Right lobe of liver (tissue), 4 donors: ENCODE measurements around the gene ARHGEF37.
"Not testable (repeated sequence)": the region's sequence is repeated elsewhere in the genome, so short reads cannot be mapped to it uniquely, and the experiment has no call there.

Experiments
- CTCF ChIP-seq, 4 donors: fragments of 200-600 bp in 3 of 4; fragments of 450-650 bp in 1 of 4; IDR thresholded peaks; one replicate each; pipeline versions ENCODE4 v1.5.1 to v1.8.0; 2016 to 2022; ENCODE audit warnings: antibody characterized with exemption in 4 of 4, mild to moderate bottlenecking in 2 of 4
- POLR2A ChIP-seq: fragments of 450-650 bp; IDR thresholded peaks from one replicate; pipeline ENCODE4 v1.6.1; 2017; ENCODE audit warnings: antibody characterized with exemption, mild to moderate bottlenecking
- donor health status: DM: no; HTN: no; CAD: no.
- donor health status: DM: no; HTN: no; CAD: no.
- donor health status: DM: no; HTN: yes; CAD: no.

DNA sequence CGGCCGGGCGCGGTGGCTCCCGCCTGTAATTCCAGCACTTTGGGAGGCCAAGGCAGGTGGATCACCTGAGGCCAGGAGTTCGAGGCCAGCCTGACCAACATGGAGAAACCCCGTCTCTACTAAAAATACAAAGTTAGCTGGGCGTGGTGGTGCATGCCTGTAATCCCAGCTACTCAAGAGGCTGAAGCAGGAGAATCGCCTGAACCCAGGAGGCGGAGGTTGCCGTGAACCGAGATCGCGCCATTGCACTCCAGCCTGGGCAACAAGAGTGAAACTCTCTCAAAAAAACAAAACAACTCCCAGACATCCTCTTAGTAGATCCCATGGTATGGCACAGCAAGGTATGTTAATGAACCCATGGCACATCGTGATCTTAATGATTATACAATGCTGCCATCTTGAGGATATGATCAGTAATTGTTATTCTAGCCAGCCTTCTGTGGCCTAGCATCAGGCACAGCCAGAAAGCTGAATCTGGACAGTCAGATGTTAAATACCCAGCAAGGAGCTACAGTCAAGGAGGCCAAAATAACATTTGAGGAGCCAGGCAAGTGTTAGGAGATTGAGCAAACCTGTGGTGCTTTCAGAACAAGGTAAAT is 16.7 kb upstream of the ARHGEF37 start:
- TF ChIP-seq CTCF (IDR thresholded peaks at IDR 0.05): peak; percentile 61 to 87 (median 62)
- TF ChIP-seq POLR2A: not testable (repeated sequence)
